ENCODE data around the gene NAT9.

NAT9 gene

DNA sequence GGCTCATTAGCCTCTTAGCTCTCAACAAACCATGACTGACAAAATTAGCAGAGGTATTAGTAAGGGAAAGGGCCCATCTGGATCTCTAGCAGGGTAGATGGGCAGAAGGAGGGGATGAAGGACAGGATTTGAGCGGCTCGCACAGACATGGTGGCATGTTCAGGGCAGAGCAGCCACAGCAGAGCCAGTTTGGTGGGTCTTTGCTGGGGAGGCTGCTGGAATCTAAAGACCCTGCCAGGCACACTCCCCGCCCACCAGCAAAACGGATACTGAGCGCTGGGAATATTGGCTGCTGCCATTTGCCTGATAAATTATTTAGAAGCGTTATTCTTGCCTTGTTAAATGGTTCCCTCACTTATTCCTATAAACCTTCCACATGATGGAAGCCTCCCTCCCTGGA, 20.7 kb upstream of the NAT9 start:
- TF ChIP-seq, protein P1, sequence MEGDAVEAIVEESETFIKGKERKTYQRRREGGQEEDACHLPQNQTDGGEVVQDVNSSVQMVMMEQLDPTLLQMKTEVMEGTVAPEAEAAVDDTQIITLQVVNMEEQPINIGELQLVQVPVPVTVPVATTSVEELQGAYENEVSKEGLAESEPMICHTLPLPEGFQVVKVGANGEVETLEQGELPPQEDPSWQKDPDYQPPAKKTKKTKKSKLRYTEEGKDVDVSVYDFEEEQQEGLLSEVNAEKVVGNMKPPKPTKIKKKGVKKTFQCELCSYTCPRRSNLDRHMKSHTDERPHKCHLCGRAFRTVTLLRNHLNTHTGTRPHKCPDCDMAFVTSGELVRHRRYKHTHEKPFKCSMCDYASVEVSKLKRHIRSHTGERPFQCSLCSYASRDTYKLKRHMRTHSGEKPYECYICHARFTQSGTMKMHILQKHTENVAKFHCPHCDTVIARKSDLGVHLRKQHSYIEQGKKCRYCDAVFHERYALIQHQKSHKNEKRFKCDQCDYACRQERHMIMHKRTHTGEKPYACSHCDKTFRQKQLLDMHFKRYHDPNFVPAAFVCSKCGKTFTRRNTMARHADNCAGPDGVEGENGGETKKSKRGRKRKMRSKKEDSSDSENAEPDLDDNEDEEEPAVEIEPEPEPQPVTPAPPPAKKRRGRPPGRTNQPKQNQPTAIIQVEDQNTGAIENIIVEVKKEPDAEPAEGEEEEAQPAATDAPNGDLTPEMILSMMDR (IDR thresholded peaks at IDR 0.05; ENCODE audit: low read depth, low read length) = no peak
- DNase-seq (ENCODE audit: extremely low read depth, low read depth) = no peak

DNA sequence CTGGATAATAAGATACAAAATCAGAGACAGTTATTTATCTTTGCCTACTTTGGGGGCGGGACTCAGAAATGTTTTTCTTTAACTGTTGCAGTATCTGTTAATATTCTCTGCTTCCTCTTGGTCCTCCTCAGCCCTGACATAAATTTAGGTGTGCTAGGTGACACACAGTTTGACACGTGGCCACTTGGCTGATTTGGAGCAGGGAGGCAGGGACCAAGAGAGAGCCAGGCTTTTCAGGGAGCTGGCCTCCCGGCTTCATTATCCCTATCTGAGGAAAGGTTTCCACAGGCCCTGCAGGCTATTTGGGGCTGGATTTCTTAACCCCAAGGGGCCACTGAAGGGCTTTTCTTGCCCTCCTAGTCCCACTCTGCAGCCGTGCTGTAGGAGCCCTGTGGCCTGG, 20.1 kb upstream of the NAT9 start:
- TF ChIP-seq, protein P1 (IDR thresholded peaks at IDR 0.05; ENCODE audit: low read depth, low read length) = no peak

DNA sequence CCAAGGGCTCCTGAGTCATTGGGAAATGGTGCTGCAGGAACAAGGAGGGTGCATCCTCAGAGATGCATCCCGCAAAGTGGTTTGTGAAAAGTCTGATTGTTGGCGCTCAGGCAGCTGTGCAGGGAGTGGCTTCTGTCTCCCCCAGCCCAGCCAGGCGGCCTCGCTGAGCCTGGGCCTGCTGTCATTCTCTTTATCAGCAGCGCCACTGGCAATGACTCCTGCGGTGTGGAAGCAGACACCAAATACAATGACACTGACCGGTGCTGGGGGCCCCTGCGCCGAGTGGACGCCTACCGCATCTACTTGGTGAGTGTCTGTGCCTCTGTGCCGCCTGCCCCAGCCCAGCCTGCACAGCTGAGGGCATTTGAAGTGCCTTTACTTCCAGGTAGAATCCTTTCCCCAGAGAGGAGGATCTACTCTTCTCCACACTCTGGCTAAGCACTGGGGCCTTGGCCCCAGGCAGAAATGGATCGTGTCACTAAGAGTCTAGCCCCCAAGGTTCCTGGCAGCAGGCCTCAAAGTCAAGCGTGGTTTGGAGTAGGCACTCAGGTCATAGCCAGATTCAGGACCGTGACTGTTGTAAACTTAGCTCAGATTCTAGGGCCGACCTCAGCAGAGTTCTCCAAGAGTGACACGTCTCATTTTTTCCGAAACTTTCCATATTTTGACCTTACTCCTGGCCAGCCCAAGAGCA, 19.3 kb upstream of the NAT9 start:
- TF ChIP-seq, protein P1 (IDR thresholded peaks at IDR 0.05; ENCODE audit: low read depth, low read length) = no peak
- DNase-seq (ENCODE audit: extremely low read depth, low read depth) = no peak

More for the DNA sequence above, 20.1 kb upstream of the NAT9 start:
- DNase-seq (ENCODE audit: extremely low read depth, low read depth) = no peak

DNA sequence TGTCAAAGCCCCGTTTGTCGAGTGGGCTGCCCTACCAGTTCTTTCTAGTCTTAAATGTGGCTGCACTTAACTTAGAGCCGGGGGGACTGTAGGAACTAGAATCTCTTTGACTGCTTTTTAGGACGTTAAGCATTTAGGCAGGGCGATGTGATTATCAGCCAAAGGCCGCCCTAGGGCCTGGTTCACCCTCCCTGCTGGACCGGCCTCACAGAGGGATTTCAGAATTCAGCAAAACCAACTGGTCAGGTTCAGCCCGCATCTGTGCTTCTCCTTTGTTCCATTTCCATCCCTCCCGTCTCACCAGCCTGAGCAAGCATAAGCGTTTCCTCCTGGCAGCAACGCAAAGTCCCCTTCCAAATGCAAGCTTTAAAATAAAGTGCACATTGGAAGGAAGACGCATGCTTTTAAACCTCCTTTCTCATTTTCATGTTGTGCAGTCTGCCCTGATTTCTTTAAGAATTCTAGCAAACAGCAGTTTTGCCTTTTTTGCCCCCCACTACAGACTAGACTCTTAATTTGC, 16.5 kb upstream of the NAT9 start:
- DNase-seq (ENCODE audit: extremely low read depth, low read depth) = no peak
- TF ChIP-seq, protein P1 (IDR thresholded peaks at IDR 0.05; ENCODE audit: low read depth, low read length) = no peak

DNA sequence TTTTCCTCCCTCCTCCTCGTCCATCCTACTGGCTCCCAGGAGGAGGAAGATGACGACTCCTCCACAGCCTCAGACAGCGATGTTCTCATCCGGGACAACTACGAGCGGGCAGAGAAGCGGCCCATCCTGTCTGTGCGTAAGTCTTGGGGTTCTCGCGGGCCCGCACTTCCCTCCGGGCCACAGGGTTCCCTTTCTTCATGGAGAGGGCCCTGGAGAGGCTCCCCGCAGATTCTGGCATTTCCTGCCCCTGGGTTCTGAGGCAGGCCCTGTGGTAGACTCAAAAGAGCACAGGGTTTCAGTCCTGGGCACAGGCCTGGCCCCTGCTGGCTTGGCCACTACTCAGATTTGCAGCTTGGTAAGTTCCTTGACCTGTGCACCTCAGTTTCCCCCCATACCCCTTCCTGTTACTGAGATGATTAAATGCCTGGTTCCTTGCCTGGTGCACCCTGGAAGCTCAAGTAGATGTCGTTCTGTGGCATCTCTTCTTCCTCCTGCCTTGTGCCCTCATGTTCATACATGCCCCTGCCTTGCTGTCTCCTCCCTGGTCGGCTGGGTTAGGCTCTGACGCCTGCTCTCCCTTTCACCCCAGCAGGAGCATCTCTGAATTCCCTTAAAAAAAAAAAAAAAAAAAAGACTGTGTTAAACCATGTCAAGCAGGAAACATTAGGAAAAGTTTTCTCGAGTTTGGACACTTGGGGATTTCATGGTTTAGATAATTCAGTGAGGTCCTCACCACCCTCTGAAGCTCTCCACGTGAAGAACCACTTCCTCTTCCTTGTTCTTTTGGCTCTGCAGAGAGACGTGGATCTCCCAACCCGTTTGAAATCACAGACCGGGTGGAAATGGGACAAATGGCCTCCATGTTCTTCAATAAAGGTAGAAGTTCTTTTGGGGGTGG, 14.3 kb upstream of the NAT9 start:
- no peak for DNase-seq (ENCODE audit: extremely low read depth, low read depth)
- TF ChIP-seq, protein P1 (IDR thresholded peaks at IDR 0.05; ENCODE audit: low read depth, low read length) = no peak; the same call in 1 of the 2 replicates

DNA sequence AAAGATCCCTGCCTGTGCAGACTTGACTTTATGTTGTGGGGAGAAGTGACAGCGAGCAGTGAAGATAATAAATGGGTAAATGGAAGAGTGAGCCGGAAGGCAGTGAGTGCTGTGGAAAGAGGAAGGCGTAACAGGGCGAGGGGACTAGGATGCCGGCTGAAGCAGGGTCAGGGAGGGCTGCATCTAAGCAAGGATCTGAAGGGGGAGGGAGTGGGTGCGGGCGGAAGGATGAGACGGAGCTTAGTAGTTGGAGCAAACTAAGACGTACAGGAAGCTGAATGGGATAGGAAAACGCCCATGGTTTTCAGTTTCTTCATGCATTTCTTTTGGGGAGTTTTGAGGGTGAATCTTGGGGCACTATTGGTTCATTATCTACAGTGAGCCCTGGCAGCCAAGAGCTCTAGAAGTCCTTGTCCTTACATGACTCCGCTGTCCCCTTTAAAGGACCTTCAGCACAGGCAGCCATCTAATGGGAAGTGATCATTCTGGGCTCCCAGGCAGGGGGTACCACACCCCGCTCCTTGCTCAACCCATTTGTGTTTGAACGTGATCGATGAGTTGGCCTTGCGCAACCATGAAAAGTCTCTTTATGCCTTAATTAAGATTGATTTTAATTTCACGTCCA, 10.4 kb upstream of the NAT9 start:
- TF ChIP-seq, protein P1 (IDR thresholded peaks at IDR 0.05; ENCODE audit: low read depth, low read length) = no peak
- DNase-seq (ENCODE audit: extremely low read depth, low read depth) = no peak
